GM12864 (cell line): ENCODE measurements around the gene TAB2.
"Not testable (repeated sequence)": the region's sequence is repeated elsewhere in the genome, so short reads cannot be mapped to it uniquely, and the experiment has no call there.

Experiments used
- DNase-seq: peaks from one replicate; pipeline ENCODE4 v3.0.0-alpha.2; 2011; ENCODE audit warnings: low read depth
- H3K4me3 ChIP-seq: 2 replicates; pipeline ENCODE4 v1.5.1; 2011; ENCODE audit warnings: mild to moderate bottlenecking, low read depth, low read length, control low read depth
- CTCF ChIP-seq: IDR thresholded peaks from 2 replicates; pipeline ENCODE4 v1.5.1; 2011; ENCODE audit warnings: low read depth, mild to moderate bottlenecking, moderate library complexity, low read length, control low read depth, inconsistent platforms; ENCODE audit errors: missing control alignments

The TAB2 gene

GRCh38 chr6:149443411-149444181, 126.1 kb downstream of the TAB2 start:
- no peak overlapping the region for H3K4me3 ChIP-seq
- no peak for DNase-seq
- TF ChIP-seq CTCF = no peak

GRCh38 chr6:149444360-149445094, 127.0 kb downstream of the TAB2 start:
- DNase-seq = not testable (repeated sequence)

GRCh38 chr6:149445095-149445466, 127.6 kb downstream of the TAB2 start:
- TF ChIP-seq CTCF = no peak
- H3K4me3 ChIP-seq = no peak overlapping the region
- no peak for DNase-seq

More at GRCh38 chr6:149444360-149445094, 127.0 kb downstream of the TAB2 start:
- H3K4me3 ChIP-seq = not testable (repeated sequence)

- DNase-seq = no peak
- TF ChIP-seq CTCF = no peak
These were observed 128.1 kb downstream of the TAB2 start for GRCh38 chr6:149445573-149445972.

GRCh38 chr6:149446791-149447376, 129.4 kb downstream of the TAB2 start:
- TF ChIP-seq CTCF = peak; percentile 22

More at GRCh38 chr6:149445573-149445972, 128.1 kb downstream of the TAB2 start:
- no peak overlapping the region for H3K4me3 ChIP-seq

GRCh38 chr6:149448821-149449453, 131.4 kb downstream of the TAB2 start:
- H3K4me3 ChIP-seq = no peak overlapping the region
- DNase-seq = no peak
- no peak for TF ChIP-seq CTCF

More at GRCh38 chr6:149446791-149447376, 129.4 kb downstream of the TAB2 start:
- no peak overlapping the region for H3K4me3 ChIP-seq
- DNase-seq = no peak
